ENCODE results near the gene PDE1A.

- TF ChIP-seq MAX (IDR thresholded peaks at IDR 0.05) (no peak), ELK1 (IDR thresholded peaks at IDR 0.05; ENCODE audit: low read depth, low read length) (no peak), CTCF (IDR thresholded peaks at IDR 0.05) (no peak), CHD2 (IDR thresholded peaks at IDR 0.05; ENCODE audit: low read length, partially characterized antibody) (no peak), SREBF2 (IDR thresholded peaks at IDR 0.05) (no peak), BCL3 (IDR thresholded peaks at IDR 0.05) (no peak), ESRRA (IDR thresholded peaks at IDR 0.05; ENCODE audit: borderline replicate concordance, low read length) (no peak), HMGXB4 (CRISPR knock-in tag; IDR thresholded peaks at IDR 0.05; ENCODE audit: borderline replicate concordance) (no peak), RAD21 (conservative IDR thresholded peaks at IDR 0.05 in 1 of 2, IDR thresholded peaks at IDR 0.05 in 1 of 2) (no peak), CHD4 (IDR thresholded peaks at IDR 0.05; ENCODE audit: borderline replicate concordance) (no peak), CEBPB (IDR thresholded peaks at IDR 0.05) (no peak), KDM1A (IDR thresholded peaks at IDR 0.05; ENCODE audit: low read depth) (no peak), CBX8 (IDR thresholded peaks at IDR 0.05) (no peak)
These were observed 17.3 kb upstream of the PDE1A start for GRCh38 chr2:182444170-182444569.

All from A549 (cell line).